HEK293T (cell line): ENCODE data around the gene CHMP2B.

Experiments used
- CTCF ChIA-PET: fragments of 350-600 bp; formaldehyde crosslinking; extraction: SDS; loops from one replicate; lab custom pipeline; 2021; ENCODE audit warnings: antibody characterized with exemption, inconsistent platforms; lab: Yijun Ruan, JAX
- POLR2A ChIA-PET: fragments of 350-600 bp; formaldehyde crosslinking; extraction: SDS; loops from one replicate; lab custom pipeline; 2020; ENCODE audit warnings: antibody characterized with exemption, inconsistent platforms; lab: Yijun Ruan, JAX
- DNase-seq: peaks from one replicate; pipeline ENCODE4 v3.0.0; 2012; ENCODE audit warnings: mixed read lengths; ENCODE audit errors: extremely low spot score
- ARNT ChIP-seq: fragments of 450-650 bp; IDR thresholded peaks from 2 replicates; pipeline ENCODE4 v1.6.1; 2017; ENCODE audit warnings: mild to moderate bottlenecking
- BHLHE40 ChIP-seq: fragments of 450-650 bp; IDR thresholded peaks from 2 replicates; pipeline ENCODE4 v1.6.1; 2016; ENCODE audit warnings: mild to moderate bottlenecking, moderate library complexity, borderline replicate concordance
- CTBP1 ChIP-seq: fragments of 450-650 bp; IDR thresholded peaks from 2 replicates; pipeline ENCODE4 v1.6.1; 2016; ENCODE audit warnings: borderline replicate concordance
- ELF4 ChIP-seq: fragments of 450-650 bp; IDR thresholded peaks from 2 replicates; pipeline ENCODE4 v1.6.1; 2017; ENCODE audit warnings: antibody characterized with exemption
- FOXA1 ChIP-seq: fragments of 450-650 bp; IDR thresholded peaks from 2 replicates; pipeline ENCODE4 v1.6.1; 2016; ENCODE audit warnings: mild to moderate bottlenecking
- FOXK2 ChIP-seq: fragments of 450-650 bp; IDR thresholded peaks from 2 replicates; pipeline ENCODE4 v1.6.1; 2016; ENCODE audit warnings: mild to moderate bottlenecking
- FOXM1 ChIP-seq: fragments of 450-650 bp; IDR thresholded peaks from 2 replicates; pipeline ENCODE4 v1.6.1; 2017; ENCODE audit warnings: mild to moderate bottlenecking, borderline replicate concordance
- HDGF ChIP-seq: fragments of 450-650 bp; IDR thresholded peaks from 2 replicates; pipeline ENCODE4 v1.6.1; 2017; ENCODE audit warnings: antibody characterized with exemption, borderline replicate concordance
- L3MBTL2 ChIP-seq: fragments of 450-650 bp; conservative IDR thresholded peaks from 2 replicates; pipeline ENCODE4 v1.6.1; 2016; ENCODE audit warnings: mild to moderate bottlenecking
- LEF1 ChIP-seq: fragments of 450-650 bp; IDR thresholded peaks from 2 replicates; pipeline ENCODE4 v1.6.1; 2017; ENCODE audit warnings: mild to moderate bottlenecking, borderline replicate concordance
- NFRKB ChIP-seq: fragments of 450-650 bp; IDR thresholded peaks from 2 replicates; pipeline ENCODE4 v1.6.1; 2016; ENCODE audit warnings: mild to moderate bottlenecking, moderate library complexity
- PKNOX1 ChIP-seq: fragments of 450-650 bp; IDR thresholded peaks from 2 replicates; pipeline ENCODE4 v1.6.1; 2016
- SP1 ChIP-seq: fragments of 450-650 bp; IDR thresholded peaks from 2 replicates; pipeline ENCODE4 v1.6.1; 2017
- SUZ12 ChIP-seq: fragments of 450-650 bp; IDR thresholded peaks from 2 replicates; pipeline ENCODE4 v1.6.1; 2016; ENCODE audit warnings: mild to moderate bottlenecking
- TARDBP ChIP-seq: fragments of 450-650 bp; IDR thresholded peaks from 2 replicates; pipeline ENCODE4 v1.6.1; 2016
- ZNF384 ChIP-seq: fragments of 450-650 bp; IDR thresholded peaks from 2 replicates; pipeline ENCODE4 v1.6.1; 2016

The CHMP2B gene

DNA sequence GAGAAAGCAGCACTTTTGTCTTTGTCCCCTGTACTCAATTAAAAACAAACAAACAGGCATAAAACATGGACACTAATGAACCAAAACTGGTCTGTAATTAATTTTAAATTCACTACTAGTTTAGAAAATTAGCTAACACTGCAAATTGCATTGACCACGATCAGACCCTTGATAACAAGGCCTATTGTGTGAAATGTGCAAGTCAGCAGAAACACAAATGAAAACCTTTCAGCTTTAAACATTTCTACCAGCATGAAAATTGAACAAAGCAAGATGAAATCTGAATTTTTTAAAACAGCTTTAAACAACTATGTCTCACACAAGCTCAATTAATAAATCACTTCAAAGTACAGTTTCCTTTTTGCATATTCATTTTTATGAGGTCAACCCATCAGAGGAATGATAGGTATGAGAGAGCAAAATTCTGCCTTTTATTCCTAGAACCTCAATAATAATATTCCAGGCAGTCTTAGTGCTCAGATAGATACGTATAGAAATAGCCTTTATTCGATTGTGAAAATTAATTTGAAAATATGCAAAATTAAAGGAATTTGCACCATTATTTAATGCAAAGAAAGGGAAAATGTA is 27.0 kb upstream of the CHMP2B start:
- ChIA-PET CTCF (no interaction called here), POLR2A (no interaction called here)
- no peak for DNase-seq
- no peak for TF ChIP-seq ELF4
- TF ChIP-seq L3MBTL2 = no peak
- TF ChIP-seq HDGF = no peak
- TF ChIP-seq FOXK2 = no peak
- TF ChIP-seq BHLHE40 = no peak

DNA sequence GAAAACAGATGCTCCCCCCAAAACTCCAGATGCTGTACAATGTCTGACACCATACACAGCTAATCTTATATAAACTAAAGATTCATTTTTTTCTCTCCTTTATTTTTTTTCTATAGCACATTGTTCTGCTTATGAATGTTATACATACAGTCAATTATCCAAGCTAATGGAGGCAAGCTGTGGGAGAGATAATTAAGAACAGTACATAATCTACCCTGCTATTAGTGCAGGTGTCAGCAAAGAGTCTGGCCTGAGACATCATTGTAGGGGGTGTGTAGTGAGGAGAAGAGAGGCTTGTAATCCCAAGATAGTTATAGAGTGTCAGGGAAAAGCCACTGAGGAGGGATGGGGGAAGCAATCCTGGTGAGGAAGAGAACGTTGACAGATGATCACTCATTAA is 25.4 kb upstream of the CHMP2B start:
- ChIA-PET POLR2A (no interaction called here), CTCF (interaction anchor here (0.7 kb wide), 1 partner anchor 22 kb away, joined by 3 read pairs; no protein-coding TSS in a partner anchor)
- TF ChIP-seq TARDBP (no peak), SUZ12 (no peak), LEF1 (no peak), SP1 (no peak), FOXA1 (no peak), ELF4 (no peak), L3MBTL2 (no peak), BHLHE40 (no peak), FOXM1 (no peak), HDGF (no peak), NFRKB (no peak), FOXK2 (no peak)
- DNase-seq = no peak

DNA sequence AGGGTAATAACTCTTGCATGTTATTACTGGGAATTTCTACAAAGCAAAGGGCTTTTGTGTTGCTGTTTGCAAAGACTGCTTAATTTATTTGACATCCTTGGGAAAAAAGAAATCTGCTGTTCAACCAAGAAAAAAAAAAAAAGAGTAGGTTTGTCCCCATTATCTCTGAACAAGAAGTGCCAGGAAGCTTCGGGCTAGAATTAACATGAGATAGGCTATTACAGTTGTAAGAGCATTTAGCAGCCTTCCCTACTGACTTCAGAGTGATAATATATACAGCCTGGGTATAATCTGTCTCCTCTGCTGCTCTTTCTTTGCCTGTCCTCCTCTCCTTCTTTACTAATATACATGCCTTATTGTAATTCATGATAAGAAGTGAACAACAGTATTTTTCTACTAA is 23.3 kb upstream of the CHMP2B start:
- ChIA-PET POLR2A (no interaction called here), CTCF (no interaction called here)
- TF ChIP-seq HDGF (no peak), NFRKB (no peak), FOXK2 (no peak), TARDBP (no peak), L3MBTL2 (no peak), LEF1 (no peak), CTBP1 (no peak)
- no peak for DNase-seq

DNA sequence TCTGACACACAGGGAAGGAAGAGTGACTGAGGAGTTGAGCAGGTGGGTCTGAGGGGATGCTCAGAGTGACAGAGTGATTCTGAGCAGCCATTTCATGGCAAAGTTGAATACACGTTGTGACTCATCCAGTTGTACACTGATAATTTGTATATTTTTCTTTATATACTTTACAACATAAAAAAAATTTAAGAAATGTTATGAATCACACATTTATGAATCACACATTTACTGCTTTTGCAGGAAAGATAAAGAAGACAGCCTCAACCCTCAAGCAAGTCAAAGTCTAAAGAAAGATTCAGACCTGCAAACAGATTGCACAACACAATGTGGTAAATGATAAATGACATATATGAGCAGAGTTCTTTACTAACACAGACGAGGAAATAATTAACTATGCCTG is 21.0 kb upstream of the CHMP2B start:
- POLR2A ChIA-PET = no interaction called here
- CTCF ChIA-PET = no interaction called here
- TF ChIP-seq HDGF = no peak
- no peak for TF ChIP-seq FOXM1
- TF ChIP-seq ARNT = no peak
- no peak for TF ChIP-seq ELF4
- TF ChIP-seq NFRKB = no peak
- no peak for TF ChIP-seq CTBP1
- no peak for DNase-seq

DNA sequence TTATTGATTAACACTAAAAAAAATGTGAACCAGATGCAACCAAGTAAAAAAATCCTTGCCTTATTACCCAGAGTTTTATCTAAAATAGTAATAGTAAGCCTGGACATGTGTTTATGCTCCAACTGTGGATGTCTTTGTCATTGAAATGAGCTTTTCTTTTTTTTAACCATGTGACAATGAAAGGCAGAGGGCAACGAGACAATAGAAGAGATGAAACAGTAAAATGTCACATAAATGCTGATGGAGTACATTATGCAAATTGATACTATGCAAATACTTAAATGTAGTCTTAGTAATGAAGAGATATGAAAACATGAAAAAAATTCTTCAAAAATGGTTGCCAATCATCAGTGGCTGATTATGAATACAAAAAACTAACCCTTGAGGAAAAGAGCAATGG is 20.5 kb upstream of the CHMP2B start:
- CTCF ChIA-PET = no interaction called here
- TF ChIP-seq FOXM1 (no peak), BHLHE40 (no peak), L3MBTL2 (no peak), FOXA1 (no peak), ZNF384 (no peak), LEF1 (no peak), FOXK2 (no peak), CTBP1 (no peak), HDGF (no peak), ARNT (no peak), ELF4 (no peak), TARDBP (no peak), SUZ12 (no peak), NFRKB (no peak)
- no peak for DNase-seq
- POLR2A ChIA-PET = no interaction called here

DNA sequence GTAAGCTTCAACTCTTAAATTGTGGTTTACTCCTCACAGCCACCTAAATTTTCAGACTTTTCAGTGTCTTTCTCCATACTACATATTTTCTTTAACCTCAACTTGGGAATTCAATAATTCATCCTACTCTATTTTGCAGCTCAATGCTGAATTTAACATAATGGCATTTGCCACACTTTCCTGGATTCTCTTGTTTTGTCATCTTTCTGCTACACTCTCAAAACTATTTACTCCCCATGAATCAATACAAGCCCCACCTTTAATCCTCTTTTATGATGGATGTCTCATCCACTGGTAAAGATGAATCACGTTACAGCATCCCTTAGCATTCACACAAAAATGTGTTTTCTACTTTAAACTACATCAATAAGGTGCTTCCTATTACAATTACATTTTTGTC is 19.6 kb upstream of the CHMP2B start:
- POLR2A ChIA-PET = no interaction called here
- DNase-seq = no peak
- TF ChIP-seq PKNOX1 (no peak), ELF4 (no peak), BHLHE40 (no peak), L3MBTL2 (no peak), NFRKB (no peak), FOXK2 (no peak), LEF1 (no peak), ARNT (no peak), SP1 (no peak), SUZ12 (no peak), ZNF384 (no peak)
- CTCF ChIA-PET = no interaction called here

DNA sequence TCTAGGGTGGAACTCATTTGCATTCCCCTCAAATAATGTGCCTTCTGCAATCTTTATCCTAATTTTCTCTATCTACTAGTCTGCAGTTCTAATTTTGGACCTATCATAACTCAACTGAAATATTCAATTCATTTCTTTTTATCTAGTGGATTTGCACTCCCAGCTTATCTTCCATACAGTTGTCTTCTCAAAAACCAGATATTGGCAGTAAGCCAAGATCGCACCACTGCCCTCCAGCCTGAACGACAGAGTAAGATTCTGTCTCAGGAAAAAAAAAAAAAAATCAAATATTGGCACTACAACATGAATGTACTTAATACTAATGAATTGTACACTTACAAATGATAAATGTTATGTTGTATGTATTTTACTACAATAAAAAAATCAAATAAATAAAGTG is 18.0 kb upstream of the CHMP2B start:
- POLR2A ChIA-PET = no interaction called here
- no peak for TF ChIP-seq PKNOX1
- no peak for TF ChIP-seq FOXK2
- no peak for TF ChIP-seq LEF1
- no peak for TF ChIP-seq CTBP1
- TF ChIP-seq ARNT = no peak
- TF ChIP-seq SUZ12 = no peak
- no peak for TF ChIP-seq TARDBP
- no peak for TF ChIP-seq ELF4
- TF ChIP-seq SP1 = no peak
- no peak for TF ChIP-seq NFRKB
- no peak for TF ChIP-seq L3MBTL2
- no peak for TF ChIP-seq ZNF384
- TF ChIP-seq BHLHE40 = no peak
- no peak for TF ChIP-seq FOXM1
- TF ChIP-seq HDGF = no peak
- TF ChIP-seq FOXA1 = no peak
- DNase-seq = no peak
- CTCF ChIA-PET = interaction anchor here (0.7 kb wide), 1 partner anchor 420 kb away, joined by 5 read pairs; no protein-coding TSS in a partner anchor
